Peyer's patch (tissue), 4 donors: Measurements from ENCODE around the gene RESP18.

Experiments used
- CTCF ChIP-seq, 6 experiments: fragments of 450-650 bp in 4 of 6; fragments of 200-600 bp in 2 of 6; sonication (generic) in 1 of 6; IDR thresholded peaks; one replicate each; pipeline ENCODE4 v1.5.1; 2017 to 2019; ENCODE audit warnings: antibody characterized with exemption in 6 of 6, mild to moderate bottlenecking in 3 of 6, moderate library complexity in 1 of 6
- POLR2A ChIP-seq, 2 donors: fragments of 450-650 bp; IDR thresholded peaks; one replicate each; pipeline ENCODE4 v1.5.1; 2017; ENCODE audit warnings: antibody characterized with exemption in 2 of 2, mild to moderate bottlenecking in 2 of 2, moderate library complexity in 2 of 2

DNA sequence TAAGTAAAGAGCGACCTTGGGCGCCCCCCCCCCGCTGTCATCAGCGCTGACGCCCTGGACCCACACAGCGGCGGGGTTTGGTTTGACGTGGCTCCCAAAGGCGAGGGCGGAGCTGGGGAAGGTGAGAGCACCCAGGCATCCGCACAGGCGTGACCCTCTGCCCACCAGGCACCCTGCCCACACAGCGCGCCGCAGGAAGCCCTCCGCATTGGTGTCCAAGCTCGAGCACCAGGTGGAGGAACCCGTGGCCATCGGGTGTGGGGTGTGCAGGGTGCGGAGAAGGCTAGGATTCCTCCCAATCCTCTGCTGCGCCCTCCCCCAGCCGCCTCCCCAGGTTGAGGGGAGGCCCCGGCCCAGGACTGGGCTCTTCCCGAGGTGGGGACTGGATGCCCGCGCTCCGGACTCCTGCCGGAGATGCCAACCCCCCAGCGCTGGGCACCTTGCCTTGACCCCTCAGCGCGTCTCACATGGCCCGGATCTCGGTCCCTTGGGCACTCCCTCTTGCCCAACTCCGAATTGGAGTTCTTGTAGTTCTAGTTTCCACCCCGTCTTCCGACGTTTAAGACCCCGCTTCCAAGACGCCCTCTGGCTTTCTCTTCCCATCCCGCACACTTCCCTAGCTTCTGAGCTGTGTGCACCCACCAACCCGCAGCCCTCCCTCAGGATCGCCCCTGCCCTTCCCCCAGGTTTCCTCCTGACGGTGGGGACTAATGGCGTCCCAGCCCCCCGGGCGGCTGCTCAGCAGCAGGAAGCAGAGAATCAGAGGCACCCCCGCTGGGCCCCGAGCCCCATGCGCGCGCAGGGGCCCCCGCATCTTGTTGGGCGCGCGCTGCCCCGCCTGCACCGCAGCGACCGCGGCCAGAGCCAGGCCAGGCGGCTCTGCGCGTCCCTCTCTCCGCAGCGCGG, 25.9 kb upstream of the RESP18 start:
- no peak for TF ChIP-seq CTCF (IDR thresholded peaks at IDR 0.05)
- no peak for TF ChIP-seq POLR2A (IDR thresholded peaks at IDR 0.05)
